IMR-90 (cell line): ENCODE measurements around the gene DOCK7. TPM values are rescaled to one million over a fixed set of nuclear protein-coding genes. Genes with fewer than 3 reads are reported as not detected.

Experiments
- ATAC-seq: fragments of 200-7000 bp; cut with Tn5 transposase; 2 replicates; pipeline ENCODE4 v1.9.1; 2020; ENCODE audit warnings: low read depth, mild to moderate bottlenecking, moderate library complexity
- BruUV-seq: library from RNA; stranded (reverse); fragments of 400-500 nt; replicated peaks from 2 replicates; lab custom pipeline; 2021; lab: Mats Ljungman, UMichigan
- CTCF ChIA-PET: fragments of 300-600 bp; formaldehyde crosslinking; extraction: SDS; loops from one replicate; lab custom pipeline; 2021; ENCODE audit warnings: antibody characterized with exemption; lab: Yijun Ruan, JAX
- POLR2A ChIA-PET: fragments of 300-600 bp; sonication (Branson Sonifier 250); formaldehyde crosslinking; loops from one replicate; lab custom pipeline; 2022; ENCODE audit warnings: antibody characterized with exemption; ENCODE audit not compliant: unreplicated experiment; lab: Charles Lee
- DNase-seq: peaks from one replicate; pipeline ENCODE4 v3.0.0; 2013
- H2AFZ ChIP-seq: replicated peaks from 2 replicates; pipeline ENCODE3; 2013; ENCODE audit warnings: low read length, mild to moderate bottlenecking; ENCODE audit not compliant: poor library complexity
- H2AK5ac ChIP-seq: 2 replicates; pipeline ENCODE4 v1.6.1; 2013; ENCODE audit warnings: low read depth, low read length, inconsistent platforms
- H2AK9ac ChIP-seq: replicated peaks from 2 replicates; pipeline ENCODE3; 2013; ENCODE audit warnings: mild to moderate bottlenecking, low read depth, low read length, moderate library complexity; ENCODE audit not compliant: poor library complexity
- H2BK120ac ChIP-seq: 2 replicates; pipeline ENCODE4 v1.6.1; 2013; ENCODE audit warnings: low read depth, low read length, inconsistent platforms
- H2BK15ac ChIP-seq: 3 replicates; pipeline ENCODE4 v1.6.1; 2013; ENCODE audit warnings: low read depth, low read length, inconsistent platforms
- H2BK20ac ChIP-seq: 2 replicates; pipeline ENCODE4 v1.6.1; 2013; ENCODE audit warnings: low read depth, mild to moderate bottlenecking, inconsistent platforms, low read length, moderate library complexity
- H2BK5ac ChIP-seq: 2 replicates; pipeline ENCODE4 v1.6.1; 2013; ENCODE audit warnings: mild to moderate bottlenecking, low read depth, low read length, inconsistent platforms; ENCODE audit not compliant: poor library complexity, severe bottlenecking
- H3K14ac ChIP-seq: replicated peaks from 2 replicates; pipeline ENCODE4 v1.6.1; 2013; ENCODE audit warnings: low read depth, low read length, inconsistent platforms
- H3K18ac ChIP-seq: 2 replicates; pipeline ENCODE4 v1.6.1; 2013; ENCODE audit warnings: low read depth, low read length, control low read depth
- H3K23ac ChIP-seq: 2 replicates; pipeline ENCODE4 v1.6.1; 2013; ENCODE audit warnings: low read depth, low read length, inconsistent platforms
- H3K27ac ChIP-seq: 2 replicates; pipeline ENCODE4 v1.5.1; 2013; ENCODE audit warnings: mild to moderate bottlenecking, control low read depth, low read length; ENCODE audit not compliant: insufficient read depth
- H3K27me3 ChIP-seq: 2 replicates; pipeline ENCODE4 v1.6.1; 2013; ENCODE audit warnings: low read length; ENCODE audit not compliant: control insufficient read depth, insufficient read depth
- H3K36me3 ChIP-seq: 2 replicates; pipeline ENCODE4 v1.6.1; 2013; ENCODE audit warnings: low read length, mixed read lengths; ENCODE audit not compliant: control insufficient read depth, insufficient read depth
- H3K4ac ChIP-seq: 2 replicates; pipeline ENCODE4 v1.6.1; 2013; ENCODE audit warnings: low read depth, low read length, inconsistent platforms
- H3K4me1 ChIP-seq: 2 replicates; pipeline ENCODE4 v1.6.1; 2013; ENCODE audit warnings: low read length, mixed read lengths; ENCODE audit not compliant: control insufficient read depth, insufficient read depth
- H3K4me2 ChIP-seq: 2 replicates; pipeline ENCODE4 v1.6.1; 2013; ENCODE audit warnings: low read depth, mild to moderate bottlenecking, control low read depth, low read length, moderate library complexity
- H3K4me3 ChIP-seq: 2 replicates; pipeline ENCODE4 v1.5.1; 2013; ENCODE audit warnings: low read depth, mild to moderate bottlenecking, control low read depth, low read length, moderate library complexity; ENCODE audit not compliant: insufficient read depth
- H3K56ac ChIP-seq: 2 replicates; pipeline ENCODE4 v1.6.1; 2013; ENCODE audit warnings: low read length, inconsistent platforms; ENCODE audit not compliant: insufficient read depth; ENCODE audit errors: extremely low read depth
- H3K79me1 ChIP-seq, 2 experiments: 2 replicates each; pipeline ENCODE4 v1.6.1; 2013; ENCODE audit warnings: low read length in 2 of 2, inconsistent platforms in 1 of 2, low read depth in 1 of 2
- H3K9ac ChIP-seq: 2 replicates; pipeline ENCODE4 v1.6.1; 2013; ENCODE audit warnings: low read depth, low read length, control low read depth
- H3K9me1 ChIP-seq: 2 replicates; pipeline ENCODE4 v1.6.1; 2013; ENCODE audit warnings: low read length, inconsistent platforms; ENCODE audit not compliant: insufficient read depth
- H3K9me3 ChIP-seq: 2 replicates; pipeline ENCODE4 v1.6.1; 2013; ENCODE audit warnings: low read length; ENCODE audit not compliant: control insufficient read depth, insufficient read depth
- H4K20me1 ChIP-seq: 2 replicates; pipeline ENCODE4 v1.6.1; 2013; ENCODE audit warnings: low read length, inconsistent platforms; ENCODE audit not compliant: insufficient read depth
- H4K5ac ChIP-seq: 2 replicates; pipeline ENCODE4 v1.6.1; 2013; ENCODE audit warnings: mild to moderate bottlenecking, low read depth, low read length, control low read depth
- H4K8ac ChIP-seq, 2 experiments: 2 replicates each; pipeline ENCODE4 v1.6.1; 2013; ENCODE audit warnings: low read depth in 2 of 2, low read length in 2 of 2, control low read depth in 1 of 2, inconsistent platforms in 1 of 2
- H4K91ac ChIP-seq: 2 replicates; pipeline ENCODE4 v1.6.1; 2013; ENCODE audit warnings: low read depth, low read length, inconsistent platforms; ENCODE audit not compliant: insufficient read depth
- BHLHE40 ChIP-seq: fragments of 150-350 bp; IDR thresholded peaks from 2 replicates; pipeline ENCODE4 v1.6.1; 2016; ENCODE audit warnings: mild to moderate bottlenecking, low read depth, low read length
- CEBPB ChIP-seq: IDR thresholded peaks from 2 replicates; pipeline ENCODE4 v1.6.1; 2012; ENCODE audit warnings: low read depth, low read length, improper control_type of control experiment
- FOS ChIP-seq: fragments of 150-350 bp; IDR thresholded peaks from 2 replicates; pipeline ENCODE4 v1.6.1; 2016; ENCODE audit warnings: low read depth, low read length
- RAD21 ChIP-seq: IDR thresholded peaks from 2 replicates; pipeline ENCODE4 v1.6.1; 2012; ENCODE audit warnings: low read length, improper control_type of control experiment
- WGBS, 2 experiments: methylation state at CpG; one replicate each; pipeline versions ENCODE4 v1.1.5 to v1.1.7; 2013; ENCODE audit warnings: missing lambda C conversion rate in 2 of 2; ENCODE audit not compliant: insufficient read length in 1 of 2; ENCODE audit errors: extremely low coverage in 2 of 2; 5-methylcytosine and 5-hydroxymethylcytosine counted together
- dilution Hi-C: fragments of 300-500 bp; cut with HindIII; formaldehyde crosslinking; loops from one replicate; pipeline ENCODE4 v1.14.3; 2018; ENCODE audit warnings: low sequenced_read_pairs; ENCODE audit not compliant: unreplicated experiment
- in situ Hi-C: fragments of 300-500 bp; cut with MboI; formaldehyde crosslinking; loops from 3 replicates; pipeline ENCODE4 v1.14.3; 2019; ENCODE audit warnings: low sequenced_read_pairs, inconsistent platforms, mixed read lengths
- intact Hi-C: fragments of 100-400 bp; cut with micrococcal nuclease; formaldehyde crosslinking; loops from 2 replicates; pipeline ENCODE4 v1.10.0; 2022
- polyA plus RNA-seq, 3 experiments: library from polyadenylated mRNA; depleted of rRNA; stranded (reverse); fragments of >200 nt; gene quantifications; 2 replicates each; pipeline ENCODE4 v1.2.3, GENCODE V29; 2012; ENCODE audit warnings: low replicate concordance in 1 of 3
- total RNA-seq: library from RNA; depleted of rRNA; stranded (reverse); fragments of >200 nt; gene quantifications from 2 replicates; pipeline ENCODE4 v1.2.3, GENCODE V29; 2012
- TF ChIP-seq, protein P1 (sequence below): conservative IDR thresholded peaks from 2 replicates; pipeline ENCODE4 v1.5.1; 2012; ENCODE audit warnings: mild to moderate bottlenecking, low read depth, low read length, improper control_type of control experiment

The DOCK7 gene
- total and polyA plus RNA-seq, 2 of the 4 experiments (the other 2 are of a cell fraction) = 38.0 to 97.7 TPM

DNA sequence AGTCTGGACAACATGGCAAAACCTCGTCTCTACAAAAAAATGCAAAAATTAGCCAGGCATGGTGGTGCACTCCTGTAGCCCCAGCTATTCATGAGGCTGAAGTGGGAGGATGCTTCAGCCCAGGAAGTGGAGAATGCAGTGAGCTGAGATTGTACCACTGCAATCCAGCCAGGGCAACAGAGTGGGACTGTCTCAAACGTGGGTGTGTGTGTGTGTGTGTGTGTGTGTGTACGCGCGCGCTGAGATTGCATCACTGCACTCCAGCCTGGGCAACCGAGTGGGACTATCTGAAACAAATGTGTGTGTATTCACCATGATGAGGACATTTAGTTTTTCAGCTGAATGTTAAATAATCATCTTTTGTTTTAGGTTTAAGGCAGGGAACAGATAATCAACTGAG is 230.2 kb downstream of the DOCK7 start:
- no peak overlapping the region for H4K5ac ChIP-seq
- no peak overlapping the region for H4K91ac ChIP-seq
- ChIA-PET CTCF (no interaction called here), POLR2A (no interaction called here)
- H3K9me1 ChIP-seq = peaks cover 3% of the 10 kb centered on the region; the same call in 1 of the 2 replicates
- H2AK9ac ChIP-seq = peak overlapping the region; percentile 37
- no peak overlapping the region for H2BK20ac ChIP-seq
- in situ Hi-C loops = no loop called here
- no peak overlapping the region for H2AK5ac ChIP-seq
- no peaks in the 10 kb centered on the region for H3K9me3 ChIP-seq
- no peaks in the 10 kb centered on the region for H3K27me3 ChIP-seq
- H3K4me3 ChIP-seq = no peak overlapping the region
- no peak overlapping the region for H3K23ac ChIP-seq
- 0 out of 4 replicates have a peak, but pooled peaks cover 0 to 3% of the 10 kb centered on the region in 2 experiments for H3K79me1 ChIP-seq
- no peak overlapping the region for H2AFZ ChIP-seq
- H3K36me3 ChIP-seq = peaks cover 26% of the 10 kb centered on the region
- DNase-seq (no peak), ATAC-seq (no peak)
- no peak overlapping the region for H3K14ac ChIP-seq
- no peak overlapping the region for H3K27ac ChIP-seq
- WGBS, 2 experiments = 79% methylated on average over 6 of the region's 7 CpGs; no CpG with 5 or more reads in 1 of the 2 experiments
- no TSS peak for BruUV-seq
- H3K4me1 ChIP-seq = no peaks in the 10 kb centered on the region
- H3K4me2 ChIP-seq = no peak overlapping the region
- no peak overlapping the region for H4K8ac ChIP-seq
- H4K20me1 ChIP-seq = no peaks in the 10 kb centered on the region
- intact Hi-C loops = no loop called here
- dilution Hi-C loops = no loop called here
- no peak overlapping the region for H2BK120ac ChIP-seq
- H3K4ac ChIP-seq = no peak overlapping the region
- H3K9ac ChIP-seq = no peak overlapping the region
- no peak overlapping the region for H3K56ac ChIP-seq
- TF ChIP-seq BHLHE40 = no peak
- TF ChIP-seq, protein P1, sequence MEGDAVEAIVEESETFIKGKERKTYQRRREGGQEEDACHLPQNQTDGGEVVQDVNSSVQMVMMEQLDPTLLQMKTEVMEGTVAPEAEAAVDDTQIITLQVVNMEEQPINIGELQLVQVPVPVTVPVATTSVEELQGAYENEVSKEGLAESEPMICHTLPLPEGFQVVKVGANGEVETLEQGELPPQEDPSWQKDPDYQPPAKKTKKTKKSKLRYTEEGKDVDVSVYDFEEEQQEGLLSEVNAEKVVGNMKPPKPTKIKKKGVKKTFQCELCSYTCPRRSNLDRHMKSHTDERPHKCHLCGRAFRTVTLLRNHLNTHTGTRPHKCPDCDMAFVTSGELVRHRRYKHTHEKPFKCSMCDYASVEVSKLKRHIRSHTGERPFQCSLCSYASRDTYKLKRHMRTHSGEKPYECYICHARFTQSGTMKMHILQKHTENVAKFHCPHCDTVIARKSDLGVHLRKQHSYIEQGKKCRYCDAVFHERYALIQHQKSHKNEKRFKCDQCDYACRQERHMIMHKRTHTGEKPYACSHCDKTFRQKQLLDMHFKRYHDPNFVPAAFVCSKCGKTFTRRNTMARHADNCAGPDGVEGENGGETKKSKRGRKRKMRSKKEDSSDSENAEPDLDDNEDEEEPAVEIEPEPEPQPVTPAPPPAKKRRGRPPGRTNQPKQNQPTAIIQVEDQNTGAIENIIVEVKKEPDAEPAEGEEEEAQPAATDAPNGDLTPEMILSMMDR = no peak
- no peak for TF ChIP-seq FOS
- TF ChIP-seq RAD21 = no peak
- peak; percentile 25; the same call in 1 of the 2 replicates for TF ChIP-seq CEBPB
- H2BK5ac ChIP-seq = no peak overlapping the region
- no peak overlapping the region for H2BK15ac ChIP-seq
- H3K18ac ChIP-seq = no peak overlapping the region
